ENCODE results near the gene ACER2. TPM values are rescaled to one million over a fixed set of nuclear protein-coding genes. Genes with fewer than 3 reads are reported as not detected.
"Not testable (repeated sequence)": the region's sequence is repeated elsewhere in the genome, so short reads cannot be mapped to it uniquely, and the experiment has no call there.

The ACER2 gene
- total RNA-seq, 1 experiment from 2014 or later, result 9.6 TPM

- Histone ChIP-seq H3K27ac (ENCODE audit: insufficient read length, low read depth, low read length) (no peak overlapping the region), H3K14ac (ENCODE audit: insufficient read depth, low read length) (no peak overlapping the region), H4K20me1 (ENCODE audit: control insufficient read depth, insufficient read depth, insufficient read length) (no peaks in the 10 kb centered on the region), H2BK20ac (ENCODE audit: low read depth, low read length, poor library complexity, severe bottlenecking) (no peak overlapping the region), H3K23ac (ENCODE audit: insufficient read length, low read depth, low read length) (no peak overlapping the region), H4K91ac (ENCODE audit: insufficient read length, low read depth, low read length) (no peak overlapping the region), H2BK5ac (ENCODE audit: insufficient read length, low read length) (no peak overlapping the region), H3K9ac (ENCODE audit: extremely low read depth, insufficient read length, low read length) (no peak overlapping the region), H3K79me2 (ENCODE audit: insufficient read depth, low read length) (peaks cover 2% of the 10 kb centered on the region; the same call in 1 of the 2 replicates), H3K56ac (ENCODE audit: insufficient read length, low read depth, low read length) (no peak overlapping the region), H2AFZ (ENCODE audit: low read length) (no peak overlapping the region), H2BK12ac (ENCODE audit: insufficient read length, low read depth, low read length) (no peak overlapping the region), H3T11ph (ENCODE audit: low read length) (no peak overlapping the region), H3K9me3 (ENCODE audit: control insufficient read depth, low read depth, low read length) (no peaks in the 10 kb centered on the region), H3K4me1 (ENCODE audit: insufficient read depth, low read length) (peaks cover 7% of the 10 kb centered on the region; the same call in 1 of the 2 replicates), H3K79me1 (ENCODE audit: insufficient read depth, low read depth, low read length, poor library complexity, severe bottlenecking) (no peaks in the 10 kb centered on the region), H3K23me2 (ENCODE audit: insufficient read length, low read depth, low read length, poor library complexity, severe bottlenecking) (peaks cover 17% of the 10 kb centered on the region), H2AK5ac (ENCODE audit: insufficient read length, low read length) (no peak overlapping the region), H2BK15ac (ENCODE audit: low read depth, low read length) (no peak overlapping the region), H3K18ac (ENCODE audit: insufficient read length, low read depth, low read length) (no peak overlapping the region), H4K5ac (ENCODE audit: insufficient read length, low read depth, low read length) (no peak overlapping the region), H4K8ac (replicated peaks; ENCODE audit: insufficient read length, low read depth, low read length) (no peak overlapping the region), H3K27me3 (ENCODE audit: insufficient read depth, low read length) (peaks cover 3% of the 10 kb centered on the region; the same call in 1 of the 2 replicates), H3K4me2 (ENCODE audit: insufficient read depth, insufficient read length, low read length) (no peak overlapping the region), H3K4ac (ENCODE audit: low read depth, low read length) (no peak overlapping the region), H2BK120ac (ENCODE audit: low read depth, low read length, poor library complexity, severe bottlenecking) (no peak overlapping the region)
- Mint-ChIP-seq H3K36me3 (ENCODE audit: insufficient read depth in 1 of 3, low read depth in 3 of 3) (peaks cover 3 to 26% (median 4%) of the 10 kb centered on the region in 3 experiments; a peak in 6 of 7 replicates), H3K27ac (no peak overlapping the region), H3K4me1 (peaks cover 38 to 40% of the 10 kb centered on the region in 2 experiments), H3K27me3 (ENCODE audit: low read depth) (peaks cover 14% of the 10 kb centered on the region), H3K4me3 (no peak overlapping the region), H3K9me3 (no peaks in the 10 kb centered on the region; a peak in 1 of 5 replicates)
- WGBS (ENCODE audit: extremely low coverage, insufficient read length, low lambda C conversion rate), result no CpG with 5 or more reads among the region's 8 CpGs
- TF ChIP-seq, protein P1, sequence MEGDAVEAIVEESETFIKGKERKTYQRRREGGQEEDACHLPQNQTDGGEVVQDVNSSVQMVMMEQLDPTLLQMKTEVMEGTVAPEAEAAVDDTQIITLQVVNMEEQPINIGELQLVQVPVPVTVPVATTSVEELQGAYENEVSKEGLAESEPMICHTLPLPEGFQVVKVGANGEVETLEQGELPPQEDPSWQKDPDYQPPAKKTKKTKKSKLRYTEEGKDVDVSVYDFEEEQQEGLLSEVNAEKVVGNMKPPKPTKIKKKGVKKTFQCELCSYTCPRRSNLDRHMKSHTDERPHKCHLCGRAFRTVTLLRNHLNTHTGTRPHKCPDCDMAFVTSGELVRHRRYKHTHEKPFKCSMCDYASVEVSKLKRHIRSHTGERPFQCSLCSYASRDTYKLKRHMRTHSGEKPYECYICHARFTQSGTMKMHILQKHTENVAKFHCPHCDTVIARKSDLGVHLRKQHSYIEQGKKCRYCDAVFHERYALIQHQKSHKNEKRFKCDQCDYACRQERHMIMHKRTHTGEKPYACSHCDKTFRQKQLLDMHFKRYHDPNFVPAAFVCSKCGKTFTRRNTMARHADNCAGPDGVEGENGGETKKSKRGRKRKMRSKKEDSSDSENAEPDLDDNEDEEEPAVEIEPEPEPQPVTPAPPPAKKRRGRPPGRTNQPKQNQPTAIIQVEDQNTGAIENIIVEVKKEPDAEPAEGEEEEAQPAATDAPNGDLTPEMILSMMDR (conservative IDR thresholded peaks at IDR 0.05), result no peak
- DNase-seq, result no peak
Observed at GRCh38 chr9:19411316-19411715, 2.5 kb downstream of the ACER2 start.

DNA sequence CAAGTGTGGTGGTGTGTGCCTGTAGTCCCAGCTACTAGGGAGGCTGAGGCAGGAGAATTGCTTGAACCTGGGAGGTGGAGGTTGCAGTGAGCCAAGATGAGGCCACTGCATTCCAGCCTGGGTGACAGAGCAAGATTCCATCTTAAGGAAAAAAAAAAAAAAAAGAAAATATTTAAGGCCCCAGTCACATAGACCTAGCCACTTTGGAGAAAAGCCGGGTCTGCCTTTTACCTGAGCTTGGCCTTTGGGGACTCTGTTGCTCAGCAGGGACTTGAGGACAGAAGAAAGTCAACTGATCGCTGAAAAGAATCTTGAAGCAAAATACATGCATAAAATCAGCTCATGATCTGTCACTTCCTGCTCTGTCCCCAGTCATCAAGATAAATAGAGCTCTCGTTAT lies 4.6 kb downstream of the ACER2 start:
- WGBS (ENCODE audit: extremely low coverage, insufficient read length, low lambda C conversion rate), result no CpG with 5 or more reads among the region's 3 CpGs
- not testable (repeated sequence) for H3K79me1 ChIP-seq (ENCODE audit: insufficient read depth, low read depth, low read length, poor library complexity, severe bottlenecking)
- H3K4me1 Mint-ChIP-seq, result peaks cover 31% of the 10 kb centered on the region in 2 experiments

More for the DNA sequence above, 4.6 kb downstream of the ACER2 start:
- peaks cover 13% of the 10 kb centered on the region for H3K23me2 ChIP-seq (ENCODE audit: insufficient read length, low read depth, low read length, poor library complexity, severe bottlenecking)
- not testable (repeated sequence) for H3K23ac ChIP-seq (ENCODE audit: insufficient read length, low read depth, low read length); H3K79me2 ChIP-seq (ENCODE audit: insufficient read depth, low read length); H4K20me1 ChIP-seq (ENCODE audit: control insufficient read depth, insufficient read depth, insufficient read length); H2BK5ac ChIP-seq (ENCODE audit: insufficient read length, low read length); H3K9me3 ChIP-seq (ENCODE audit: control insufficient read depth, low read depth, low read length); DNase-seq; H3K18ac ChIP-seq (ENCODE audit: insufficient read length, low read depth, low read length); H4K5ac ChIP-seq (ENCODE audit: insufficient read length, low read depth, low read length); H2BK12ac ChIP-seq (ENCODE audit: insufficient read length, low read depth, low read length); H2AFZ ChIP-seq (ENCODE audit: low read length); H2BK20ac ChIP-seq (ENCODE audit: low read depth, low read length, poor library complexity, severe bottlenecking); H3K14ac ChIP-seq (ENCODE audit: insufficient read depth, low read length); H3K9ac ChIP-seq (ENCODE audit: extremely low read depth, insufficient read length, low read length); H3K4me3 Mint-ChIP-seq; H4K8ac ChIP-seq (replicated peaks; ENCODE audit: insufficient read length, low read depth, low read length); H3K27ac ChIP-seq (ENCODE audit: insufficient read length, low read depth, low read length); H4K91ac ChIP-seq (ENCODE audit: insufficient read length, low read depth, low read length); H3K9me3 Mint-ChIP-seq; H3K4ac ChIP-seq (ENCODE audit: low read depth, low read length); H3K4me1 ChIP-seq (ENCODE audit: insufficient read depth, low read length); H2AK5ac ChIP-seq (ENCODE audit: insufficient read length, low read length); H3K56ac ChIP-seq (ENCODE audit: insufficient read length, low read depth, low read length); H3K27me3 ChIP-seq (ENCODE audit: insufficient read depth, low read length); H2BK15ac ChIP-seq (ENCODE audit: low read depth, low read length); H3K27ac Mint-ChIP-seq; H2BK120ac ChIP-seq (ENCODE audit: low read depth, low read length, poor library complexity, severe bottlenecking); H3K27me3 Mint-ChIP-seq (ENCODE audit: low read depth); H3T11ph ChIP-seq (ENCODE audit: low read length); H3K4me2 ChIP-seq (ENCODE audit: insufficient read depth, insufficient read length, low read length)
- peaks cover 6 to 42% (median 21%) of the 10 kb centered on the region in 3 experiments for H3K36me3 Mint-ChIP-seq (ENCODE audit: insufficient read depth in 1 of 3, low read depth in 3 of 3)

All from H9 (cell line).